GM23248 (cell line): ENCODE results near the gene POU2F1.

ENCODE experiments used
- EZH2 ChIP-seq: fragments of 200-600 bp; sonication (generic); IDR thresholded peaks from 2 replicates; pipeline ENCODE4 v1.6.1; 2018; ENCODE audit warnings: antibody characterized with exemption, mild to moderate bottlenecking; ENCODE audit not compliant: insufficient read depth, poor library complexity, severe bottlenecking
- EZH2phosphoT487 ChIP-seq: fragments of 200-600 bp; sonication (generic); IDR thresholded peaks from 2 replicates; pipeline ENCODE4 v1.6.1; 2018; ENCODE audit warnings: antibody characterized with exemption, moderate library complexity, mild to moderate bottlenecking, low read depth; ENCODE audit not compliant: insufficient read depth

GRCh38 chr1:167297222-167298214 lies 76.8 kb downstream of the POU2F1 start:
- TF ChIP-seq EZH2 (no peak), EZH2phosphoT487 (no peak)
